COR-L47 (cell line): ENCODE data around the gene DKK3.

Source experiments
- DNase-seq: peaks from one replicate; lab custom pipeline; 2025; lab: John Stamatoyannopoulos, UW

Gene DKK3

DNA sequence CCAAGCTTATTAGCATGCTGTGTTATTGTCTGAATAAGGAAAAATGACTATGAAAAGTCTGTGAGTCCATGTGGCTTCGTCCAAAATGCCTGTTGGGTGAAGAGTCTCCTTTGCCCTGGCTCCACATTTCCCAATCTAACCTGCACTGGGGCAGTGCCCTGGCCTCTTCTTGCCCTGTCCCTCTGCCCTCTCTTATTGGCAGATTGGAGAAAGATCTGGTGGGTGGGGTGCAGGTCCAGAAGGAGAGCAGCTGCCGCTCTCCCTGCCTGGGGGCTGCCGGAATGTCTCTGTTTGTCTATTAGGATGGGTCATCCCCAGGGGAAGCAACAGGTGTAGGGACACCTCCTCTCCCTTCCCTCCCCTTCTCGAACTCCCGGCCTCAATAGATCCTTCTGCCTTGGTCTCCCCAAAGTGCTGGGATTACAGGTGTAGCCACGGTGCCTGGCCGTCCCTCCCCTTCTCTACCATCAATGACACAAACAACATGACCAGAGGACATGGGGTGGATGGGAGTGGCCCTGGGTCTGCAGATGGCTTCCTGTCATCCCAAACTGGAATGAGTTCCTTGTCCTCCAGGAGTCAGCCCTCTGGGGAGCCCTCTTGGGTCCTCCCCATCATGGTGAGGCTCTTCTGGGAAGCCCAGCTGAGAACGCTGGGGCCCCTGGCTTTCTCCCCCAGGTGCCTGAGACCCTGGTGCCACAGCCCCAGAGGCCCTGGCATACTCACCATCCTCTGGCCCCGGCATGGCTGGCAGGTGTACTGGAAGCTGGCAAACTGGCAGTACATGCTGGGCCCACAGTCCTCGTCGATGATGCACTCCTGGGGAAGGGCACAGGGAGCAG is 40.5 kb downstream of the DKK3 start:
- DNase-seq: no peak

- DNase-seq: peak; percentile 59
Measured at GRCh38 chr11:11966826-11967668, 41.4 kb downstream of the DKK3 start.

GRCh38 chr11:11966354-11966741 is 42.1 kb downstream of the DKK3 start:
- no peak for DNase-seq

GRCh38 chr11:11965656-11966353 is 42.6 kb downstream of the DKK3 start:
- no peak for DNase-seq

DNA sequence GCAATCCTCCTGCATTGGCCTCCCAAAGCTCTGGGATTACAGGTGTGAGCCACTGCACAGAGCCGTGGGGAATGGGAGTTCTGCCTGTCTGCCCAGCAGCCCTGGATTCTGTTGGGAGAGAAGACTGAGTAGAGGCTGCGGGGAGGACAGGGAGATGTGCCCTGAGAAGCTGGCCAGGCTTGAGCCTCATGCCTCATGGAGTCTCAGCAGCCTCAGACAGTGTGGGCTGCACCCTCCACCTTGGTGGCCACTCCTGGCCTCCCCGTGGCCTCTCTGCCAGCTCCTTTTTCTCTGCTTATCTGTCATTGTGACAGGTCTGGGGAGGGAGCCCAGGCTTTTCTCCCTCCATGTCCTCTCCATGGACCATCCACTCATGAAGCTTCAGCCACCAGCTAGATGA is 43.2 kb downstream of the DKK3 start:
- no peak for DNase-seq

GRCh38 chr11:11964774-11965150 is 43.7 kb downstream of the DKK3 start:
- DNase-seq: no peak

- peak; percentile 23 for DNase-seq
Measured at GRCh38 chr11:11963842-11964773, 44.3 kb downstream of the DKK3 start.

- no peak for DNase-seq
Measured at GRCh38 chr11:11963067-11963466, 45.4 kb downstream of the DKK3 start.

DNA sequence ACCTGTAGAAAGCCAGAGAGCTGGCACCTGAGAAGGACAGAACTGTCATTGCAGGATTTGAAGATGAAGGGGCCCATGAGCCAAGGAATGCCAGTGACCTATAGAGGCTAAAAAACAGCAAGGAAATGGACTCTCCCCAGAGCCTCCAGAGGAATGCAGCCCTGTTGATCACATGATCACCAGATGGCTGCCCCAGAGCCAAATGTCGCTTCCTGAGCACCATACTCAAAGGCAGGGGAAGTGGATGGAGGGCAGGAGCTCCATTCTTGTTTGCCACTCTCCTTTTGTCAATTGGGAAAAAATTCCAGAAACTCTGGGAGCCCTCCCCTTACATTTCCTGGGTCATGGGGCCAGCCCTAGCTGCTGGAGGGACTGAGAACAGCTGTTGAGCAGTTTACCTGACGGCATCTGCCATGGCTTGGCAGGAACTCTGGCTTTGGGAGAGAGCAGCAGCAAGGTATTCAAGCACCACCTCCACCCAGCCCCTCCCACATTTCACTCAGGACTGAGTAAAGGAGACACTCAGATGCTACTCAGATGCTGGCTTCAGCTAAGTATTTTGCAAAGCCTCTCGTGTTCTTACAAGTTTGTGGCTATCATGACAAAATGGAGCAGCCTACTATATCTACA is 46.9 kb downstream of the DKK3 start:
- DNase-seq: no peak

- no peak for DNase-seq
Measured at GRCh38 chr11:11960687-11961086, 47.7 kb downstream of the DKK3 start.

GRCh38 chr11:11959601-11960000 is 48.8 kb downstream of the DKK3 start:
- no peak for DNase-seq

DNA sequence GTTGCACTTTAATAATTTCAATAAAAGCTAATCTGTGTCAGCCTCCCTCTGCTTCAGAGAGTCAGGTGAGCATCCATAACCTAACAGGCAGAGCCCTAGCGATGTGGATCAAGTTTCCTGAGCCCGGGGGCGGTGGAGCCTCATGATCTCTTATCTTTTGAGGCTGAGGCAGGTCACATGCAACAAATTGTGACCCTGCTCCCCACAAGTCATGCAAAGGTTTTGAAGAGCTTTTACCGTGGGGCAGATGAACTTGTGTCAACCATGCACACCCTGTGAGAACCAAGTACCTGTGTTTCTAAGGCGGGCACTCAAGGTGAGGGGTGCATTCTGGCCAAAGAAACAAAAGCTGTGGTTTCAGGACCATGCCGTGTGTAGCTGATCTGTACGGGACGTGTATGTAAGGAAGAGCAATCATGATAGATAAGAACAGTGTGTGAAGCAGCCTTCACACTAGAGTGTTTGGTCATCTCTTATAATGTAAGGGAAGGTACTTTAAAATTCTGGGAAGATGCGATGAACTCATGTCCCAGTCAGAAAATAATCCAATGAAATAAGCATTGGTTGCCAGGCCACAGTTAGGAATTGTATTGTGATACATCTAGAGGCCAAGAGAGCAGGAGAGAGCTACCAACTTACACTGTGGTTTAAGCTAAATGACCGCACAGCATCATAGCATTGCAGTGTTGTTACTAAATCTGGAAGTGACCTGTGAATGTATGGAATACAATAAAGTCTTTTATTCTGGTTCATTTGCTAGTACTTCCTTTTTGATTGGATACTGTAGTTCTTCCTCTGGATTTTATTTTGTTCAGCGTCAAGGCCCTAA is 49.8 kb downstream of the DKK3 start:
- DNase-seq: no peak

DNA sequence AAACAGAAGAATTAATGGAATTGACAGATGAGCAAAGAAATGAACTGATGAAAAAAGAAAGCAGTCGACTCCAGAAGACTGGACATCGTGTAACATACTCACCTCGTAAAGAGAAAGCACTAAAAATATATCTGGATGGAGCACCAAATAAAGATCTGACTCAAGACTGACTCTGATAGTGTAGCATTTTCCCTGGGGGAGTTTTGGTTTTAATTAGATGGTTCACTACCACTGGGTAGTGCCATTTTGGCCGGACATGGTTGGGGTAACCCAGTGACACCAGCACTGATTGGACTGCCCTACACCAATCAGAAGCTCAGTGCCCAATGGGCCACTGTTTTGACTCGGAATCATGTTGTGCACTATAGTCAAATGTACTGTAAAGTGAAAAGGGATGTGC is 52.4 kb downstream of the DKK3 start:
- no peak for DNase-seq

DNA sequence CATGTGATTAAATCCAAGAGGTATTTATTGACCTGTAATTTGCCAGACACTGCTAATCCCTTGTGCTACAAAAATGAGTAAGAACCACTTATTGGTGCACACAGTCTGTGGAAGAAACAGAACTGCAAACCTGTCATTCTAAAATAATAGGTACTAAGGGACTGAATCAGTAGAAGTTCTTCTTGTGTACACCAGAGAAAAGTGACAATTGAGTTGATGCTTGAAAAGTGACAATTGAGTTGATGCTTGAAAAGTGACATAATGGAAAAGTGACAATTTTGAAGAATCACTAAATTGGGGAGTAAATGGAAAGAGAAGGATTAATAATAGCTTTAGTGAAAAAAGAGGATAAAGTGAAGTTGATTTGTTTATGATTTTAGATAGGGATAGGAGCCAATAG is 56.4 kb downstream of the DKK3 start:
- DNase-seq: no peak

DNA sequence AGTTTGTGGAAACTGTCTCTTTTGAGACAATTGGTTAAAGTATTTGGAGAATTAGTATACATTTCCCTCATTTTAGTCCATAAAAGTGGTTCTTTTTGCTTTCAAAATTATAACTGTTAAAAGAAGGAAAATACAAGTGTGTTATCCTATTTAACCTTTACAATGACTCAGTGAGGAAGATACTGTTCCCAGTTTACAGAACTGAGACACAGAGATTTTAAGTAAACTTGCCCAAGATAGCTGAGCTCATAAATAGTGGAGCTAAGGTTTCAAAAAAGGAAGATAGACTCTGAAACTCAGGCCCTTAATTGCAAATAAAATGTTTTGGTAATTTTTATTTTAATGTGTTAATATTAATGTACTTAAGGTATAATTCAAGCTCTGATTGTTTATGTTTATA is 58.9 kb downstream of the DKK3 start:
- DNase-seq: no peak

- DNase-seq: no peak
Measured at GRCh38 chr11:11948242-11948947, 60.0 kb downstream of the DKK3 start.

- no peak for DNase-seq
Measured at GRCh38 chr11:11947825-11948224, 60.6 kb downstream of the DKK3 start.

GRCh38 chr11:11946878-11947277 is 61.5 kb downstream of the DKK3 start:
- no peak for DNase-seq

- no peak for DNase-seq
Measured at GRCh38 chr11:11946180-11946579, 62.2 kb downstream of the DKK3 start.

DNA sequence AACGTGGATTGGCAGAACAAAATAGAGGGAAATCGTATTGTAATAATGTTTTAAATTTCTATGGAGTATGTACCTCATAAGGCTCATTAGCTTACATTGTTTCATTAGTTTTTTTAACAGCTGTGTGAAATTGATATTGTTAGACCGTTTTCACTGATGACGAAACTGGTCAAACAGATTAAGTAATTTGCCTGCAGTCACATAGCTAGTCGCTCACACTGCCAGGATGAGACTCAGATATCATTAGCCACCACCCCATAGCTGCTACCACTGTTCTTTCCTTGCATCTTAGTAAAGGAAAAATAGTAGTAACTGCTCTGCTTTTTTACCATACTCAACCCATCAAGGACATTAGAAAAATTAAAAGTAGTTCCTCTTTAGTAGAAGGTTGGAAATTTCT is 64.0 kb downstream of the DKK3 start:
- DNase-seq: no peak
